KMS-11 (cell line): ENCODE measurements around the gene PDXP.
"Not testable (repeated sequence)": the region's sequence is repeated elsewhere in the genome, so short reads cannot be mapped to it uniquely, and the experiment has no call there.

Source experiments
- H2AFZ ChIP-seq: fragments of 200-600 bp; sonication (generic); 2 replicates; pipeline ENCODE4 v1.6.1; 2016; ENCODE audit warnings: antibody characterized with exemption, mixed run types, low read depth
- H3K27ac ChIP-seq: fragments of 200-600 bp; sonication (generic); 2 replicates; pipeline ENCODE4 v1.6.1; 2016; ENCODE audit warnings: mild to moderate bottlenecking, mixed run types
- H3K27me3 ChIP-seq: fragments of 200-600 bp; sonication (generic); 2 replicates; pipeline ENCODE4 v1.6.1; 2017; ENCODE audit warnings: mild to moderate bottlenecking, low read depth, mixed run types, moderate library complexity; ENCODE audit not compliant: insufficient read depth
- H3K36me3 ChIP-seq: fragments of 200-600 bp; sonication (generic); 2 replicates; pipeline ENCODE4 v1.6.1; 2017; ENCODE audit warnings: mild to moderate bottlenecking, mixed run types; ENCODE audit not compliant: insufficient read depth
- H3K4me1 ChIP-seq: fragments of 200-600 bp; sonication (generic); 2 replicates; pipeline ENCODE4 v1.6.1; 2016; ENCODE audit warnings: mild to moderate bottlenecking, low read depth, mixed run types; ENCODE audit not compliant: poor library complexity, severe bottlenecking
- H3K4me2 ChIP-seq: fragments of 200-600 bp; sonication (generic); 2 replicates; pipeline ENCODE4 v1.7.0; 2016; ENCODE audit warnings: mild to moderate bottlenecking, mixed run types
- H3K4me3 ChIP-seq: fragments of 200-600 bp; sonication (generic); IDR thresholded peaks from 2 replicates; pipeline ENCODE4 v1.6.1; 2017; ENCODE audit warnings: low read depth, low read length, mixed read lengths; ENCODE audit not compliant: insufficient read depth
- H3K79me2 ChIP-seq: fragments of 200-600 bp; sonication (generic); 2 replicates; pipeline ENCODE4 v1.6.1; 2016; ENCODE audit warnings: low read depth, mixed run types; ENCODE audit not compliant: insufficient read depth
- H3K9ac ChIP-seq: fragments of 200-600 bp; sonication (generic); 2 replicates; pipeline ENCODE4 v1.6.1; 2016; ENCODE audit warnings: mild to moderate bottlenecking, mixed run types
- H4K20me1 ChIP-seq: fragments of 200-600 bp; sonication (generic); 2 replicates; pipeline ENCODE4 v1.6.1; 2016; ENCODE audit warnings: mild to moderate bottlenecking, mixed run types; ENCODE audit not compliant: insufficient read depth
- TF ChIP-seq, protein P1 (sequence below): fragments of 200-600 bp; sonication (generic); conservative IDR thresholded peaks from 2 replicates; pipeline ENCODE4 v1.6.1; 2017; ENCODE audit warnings: low read depth, mild to moderate bottlenecking, antibody characterized with exemption, low read length, moderate library complexity, mixed read lengths

PDXP gene

DNA sequence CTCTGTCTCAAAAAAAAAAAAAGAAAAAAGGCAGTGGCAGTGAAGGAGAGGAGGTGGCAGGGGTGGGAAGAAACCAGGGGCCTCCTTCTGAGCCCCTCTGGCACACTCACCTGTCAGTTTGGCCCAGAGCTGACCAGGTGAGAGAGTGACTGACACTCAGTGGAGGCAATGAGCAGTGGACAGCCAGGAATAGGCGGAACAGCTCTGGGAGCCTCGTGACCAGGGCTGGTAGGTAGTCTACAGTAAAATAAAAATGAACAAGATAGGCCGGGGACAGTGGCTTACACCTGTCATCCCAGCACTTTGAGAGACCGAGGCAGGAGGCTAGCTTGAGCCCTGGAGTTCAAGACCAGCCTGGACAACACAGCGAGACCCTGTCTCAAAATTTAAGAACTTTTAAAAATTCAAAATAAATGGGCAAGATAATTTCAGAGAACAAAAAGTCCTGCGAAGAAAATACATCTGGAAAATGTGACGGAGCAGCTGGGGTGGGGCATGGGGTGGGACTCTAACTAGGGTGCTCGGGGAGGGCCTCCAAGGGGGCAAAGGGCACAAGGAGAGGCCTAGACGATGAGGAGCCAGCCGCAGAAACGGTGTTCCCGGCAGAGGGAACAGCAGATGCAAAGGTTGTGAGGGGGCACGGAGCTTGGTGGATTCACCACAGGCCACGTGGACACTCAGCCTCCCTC lies 3.8 kb upstream of the PDXP start:
- Histone ChIP-seq H3K79me2 (peaks cover 7% of the 10 kb centered on the region), H3K27ac (no peak overlapping the region), H3K9ac (no peak overlapping the region), H4K20me1 (no peaks in the 10 kb centered on the region), H3K4me2 (no peak overlapping the region), H3K4me1 (peaks cover 10% of the 10 kb centered on the region), H3K27me3 (no peaks in the 10 kb centered on the region), H2AFZ (no peak overlapping the region), H3K4me3 (no peak overlapping the region), H3K36me3 (no peaks in the 10 kb centered on the region)
- TF ChIP-seq, protein P1, sequence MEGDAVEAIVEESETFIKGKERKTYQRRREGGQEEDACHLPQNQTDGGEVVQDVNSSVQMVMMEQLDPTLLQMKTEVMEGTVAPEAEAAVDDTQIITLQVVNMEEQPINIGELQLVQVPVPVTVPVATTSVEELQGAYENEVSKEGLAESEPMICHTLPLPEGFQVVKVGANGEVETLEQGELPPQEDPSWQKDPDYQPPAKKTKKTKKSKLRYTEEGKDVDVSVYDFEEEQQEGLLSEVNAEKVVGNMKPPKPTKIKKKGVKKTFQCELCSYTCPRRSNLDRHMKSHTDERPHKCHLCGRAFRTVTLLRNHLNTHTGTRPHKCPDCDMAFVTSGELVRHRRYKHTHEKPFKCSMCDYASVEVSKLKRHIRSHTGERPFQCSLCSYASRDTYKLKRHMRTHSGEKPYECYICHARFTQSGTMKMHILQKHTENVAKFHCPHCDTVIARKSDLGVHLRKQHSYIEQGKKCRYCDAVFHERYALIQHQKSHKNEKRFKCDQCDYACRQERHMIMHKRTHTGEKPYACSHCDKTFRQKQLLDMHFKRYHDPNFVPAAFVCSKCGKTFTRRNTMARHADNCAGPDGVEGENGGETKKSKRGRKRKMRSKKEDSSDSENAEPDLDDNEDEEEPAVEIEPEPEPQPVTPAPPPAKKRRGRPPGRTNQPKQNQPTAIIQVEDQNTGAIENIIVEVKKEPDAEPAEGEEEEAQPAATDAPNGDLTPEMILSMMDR = no peak

DNA sequence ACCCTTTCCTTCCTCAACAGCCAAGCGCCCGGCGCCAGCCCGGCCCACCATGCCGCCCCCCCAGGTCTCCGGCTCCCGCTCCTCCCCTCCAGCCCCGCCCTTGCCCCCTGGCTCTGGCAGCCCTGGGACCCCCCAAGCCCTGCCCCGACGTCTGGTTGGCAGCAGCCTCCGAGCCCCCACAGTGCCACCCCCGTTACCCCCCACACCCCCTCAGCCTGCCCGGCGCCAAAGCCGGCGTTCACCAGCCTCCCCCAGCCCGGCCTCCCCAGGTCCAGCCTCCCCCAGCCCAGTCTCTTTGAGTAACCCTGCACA lies 3.3 kb upstream of the PDXP start:
- H3K27me3 ChIP-seq = no peaks in the 10 kb centered on the region
- peaks cover under 1% of the 10 kb centered on the region; the same call in 1 of the 2 replicates for H4K20me1 ChIP-seq
- no peak overlapping the region for H3K4me3 ChIP-seq
- no peaks in the 10 kb centered on the region for H3K36me3 ChIP-seq
- no peak overlapping the region for H3K4me2 ChIP-seq
- H3K27ac ChIP-seq = no peak overlapping the region
- TF ChIP-seq, protein P1 = no peak
- no peak overlapping the region for H3K9ac ChIP-seq
- peaks cover 15% of the 10 kb centered on the region for H3K4me1 ChIP-seq
- peaks cover 12% of the 10 kb centered on the region for H3K79me2 ChIP-seq
- H2AFZ ChIP-seq = no peak overlapping the region

DNA sequence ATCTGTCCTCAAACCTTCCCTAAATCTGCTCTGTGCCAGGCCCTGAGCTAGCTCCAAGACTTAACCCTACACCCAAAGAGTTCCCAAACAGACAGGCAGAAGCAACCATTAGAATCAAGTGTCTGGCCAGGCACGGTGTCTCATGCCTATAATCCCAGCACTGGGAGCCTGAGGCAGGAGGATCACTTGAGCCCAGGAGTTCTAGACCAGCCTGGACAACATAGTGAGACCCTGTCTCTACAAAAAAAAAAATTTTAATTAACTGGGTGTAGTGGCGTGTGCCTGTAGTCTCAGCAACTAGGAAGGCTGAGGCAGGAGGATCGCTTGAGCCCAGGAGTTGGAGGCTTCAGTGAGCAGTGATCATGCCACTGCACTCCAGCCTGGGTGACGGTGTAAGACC lies 1.9 kb upstream of the PDXP start:
- H3K36me3 ChIP-seq, H3K9ac ChIP-seq, H3K27ac ChIP-seq, H3K27me3 ChIP-seq, H3K4me2 ChIP-seq, H4K20me1 ChIP-seq, H2AFZ ChIP-seq, H3K4me3 ChIP-seq: not testable (repeated sequence)
- H3K4me1 ChIP-seq = peaks cover 22% of the 10 kb centered on the region
- peaks cover 24% of the 10 kb centered on the region for H3K79me2 ChIP-seq

DNA sequence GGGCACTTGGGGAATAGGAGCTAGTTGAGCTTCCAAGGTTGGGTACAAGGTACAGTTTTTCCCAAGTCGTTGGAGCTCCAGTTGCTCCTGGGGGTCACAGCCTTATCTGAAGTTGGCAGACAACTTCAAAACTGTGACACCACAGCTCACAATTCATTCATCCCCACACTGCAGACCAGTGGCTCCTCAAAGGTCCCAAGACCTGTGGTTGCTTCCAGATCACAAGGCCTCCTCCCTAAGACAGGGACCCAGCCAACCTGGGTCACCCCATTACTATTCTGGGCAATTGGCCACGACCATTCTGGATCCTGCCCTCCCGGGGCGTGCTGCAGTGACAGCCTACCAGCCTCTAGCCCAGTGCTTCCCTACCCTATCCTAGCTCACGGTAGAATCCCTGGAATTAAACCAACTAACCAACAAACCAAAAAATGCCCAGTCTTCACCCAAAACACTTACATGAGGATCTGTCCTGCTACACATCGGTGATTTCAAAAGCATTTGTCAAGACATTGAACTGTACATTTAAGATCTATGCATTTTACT lies 862 bp upstream of the PDXP start:
- TF ChIP-seq, protein P1 = no peak
- H4K20me1 ChIP-seq = peaks cover 7% of the 10 kb centered on the region
- H3K79me2 ChIP-seq = peaks cover 32% of the 10 kb centered on the region
- no peaks in the 10 kb centered on the region for H3K27me3 ChIP-seq
- peak overlapping the region; percentile 85 for H3K4me2 ChIP-seq
- H3K9ac ChIP-seq = peak overlapping the region; percentile 16; the same call in 1 of the 2 replicates
- peak overlapping the region; percentile 37; the same call in 1 of the 2 replicates for H3K27ac ChIP-seq
- H3K36me3 ChIP-seq = no peaks in the 10 kb centered on the region
- peak overlapping the region; percentile 91 for H2AFZ ChIP-seq
- no peak overlapping the region for H3K4me3 ChIP-seq
- H3K4me1 ChIP-seq = peaks cover 22% of the 10 kb centered on the region
